GM18505 (cell line): ENCODE results near the gene RPSA.
"Not testable (repeated sequence)": the region's sequence is repeated elsewhere in the genome, so short reads cannot be mapped to it uniquely, and the experiment has no call there.

ENCODE experiments used
- ATAC-seq: cut with Tn5 transposase; IDR thresholded peaks from one replicate; pipeline ENCODE4 v1.9.1; 2021; ENCODE audit not compliant: unreplicated experiment
- POLR2A ChIP-seq: IDR thresholded peaks from 4 replicates; pipeline ENCODE4 v1.6.1; 2011; ENCODE audit warnings: borderline replicate concordance; ENCODE audit not compliant: insufficient read depth, insufficient read length; ENCODE audit errors: extremely low read depth

Gene RPSA

DNA sequence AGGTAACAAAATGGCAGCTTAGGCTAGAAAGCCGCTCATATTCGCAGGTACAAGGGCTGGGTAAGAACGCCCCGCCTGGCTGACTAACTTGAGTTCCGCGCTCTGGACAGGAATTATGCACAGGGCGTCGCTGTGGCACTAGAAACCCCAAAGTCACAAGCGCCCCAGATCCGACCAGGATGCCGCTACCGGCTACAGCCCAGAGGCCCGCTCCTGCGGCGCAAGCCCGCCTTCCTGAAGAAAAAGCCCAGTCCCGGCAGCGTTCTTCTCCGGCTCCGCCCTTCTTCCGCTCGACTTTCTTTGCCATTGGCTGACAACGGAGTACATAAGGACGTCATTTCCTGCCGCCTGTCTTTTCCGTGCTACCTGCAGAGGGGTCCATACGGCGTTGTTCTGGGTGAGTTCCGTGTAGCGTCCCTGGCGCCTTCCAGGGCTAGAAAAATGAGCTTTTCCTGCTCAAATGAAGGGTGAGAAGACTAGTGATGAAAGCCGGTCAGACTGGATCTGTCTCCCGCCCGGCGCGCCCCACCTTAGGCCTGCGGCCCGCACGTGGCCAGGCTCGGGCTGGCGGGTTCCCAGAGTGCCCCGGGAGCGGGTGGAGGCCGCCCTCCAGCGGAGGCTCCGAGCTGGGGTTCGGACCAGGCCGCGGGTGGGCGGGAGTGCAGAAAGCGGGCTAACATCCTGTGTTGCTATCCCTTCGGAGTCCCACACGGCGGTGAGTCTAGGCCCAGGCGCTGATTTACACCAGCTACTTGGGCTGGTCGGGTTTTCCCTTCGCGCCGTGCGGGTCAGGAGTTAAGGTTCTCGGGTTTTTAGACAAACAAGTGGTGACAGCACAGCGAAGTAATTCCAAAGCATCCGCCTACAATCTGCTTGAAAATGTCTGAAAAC is at the start of gene RPSA:
RPSA (plus strand) TSS at position 353 of the 891 bp plus-strand sequence. CDS start 934 bp downstream, outside the sequence.
- peak; percentile 99 for TF ChIP-seq POLR2A
- peak; percentile 92 for ATAC-seq

DNA sequence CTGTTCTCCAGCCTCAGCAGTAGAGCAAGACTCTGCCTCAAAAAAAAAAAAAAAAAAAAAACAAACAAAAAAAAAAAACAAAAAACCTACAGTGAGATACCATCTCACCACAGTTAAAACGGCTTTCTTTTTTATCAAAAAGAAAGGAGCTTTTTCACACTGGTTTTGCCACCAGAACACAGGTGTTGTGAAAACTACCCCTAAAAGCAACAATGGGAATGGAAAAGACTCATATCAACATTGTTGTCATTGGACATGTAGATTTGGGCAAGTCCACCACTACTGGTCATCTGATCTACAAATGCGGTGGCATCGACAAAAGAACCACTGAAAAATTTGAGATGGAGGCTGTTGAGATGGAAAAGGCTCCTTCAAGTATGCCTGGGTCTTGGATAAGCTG is 48.2 kb upstream of the RPSA start:
- no peak for ATAC-seq
- TF ChIP-seq POLR2A: no peak

DNA sequence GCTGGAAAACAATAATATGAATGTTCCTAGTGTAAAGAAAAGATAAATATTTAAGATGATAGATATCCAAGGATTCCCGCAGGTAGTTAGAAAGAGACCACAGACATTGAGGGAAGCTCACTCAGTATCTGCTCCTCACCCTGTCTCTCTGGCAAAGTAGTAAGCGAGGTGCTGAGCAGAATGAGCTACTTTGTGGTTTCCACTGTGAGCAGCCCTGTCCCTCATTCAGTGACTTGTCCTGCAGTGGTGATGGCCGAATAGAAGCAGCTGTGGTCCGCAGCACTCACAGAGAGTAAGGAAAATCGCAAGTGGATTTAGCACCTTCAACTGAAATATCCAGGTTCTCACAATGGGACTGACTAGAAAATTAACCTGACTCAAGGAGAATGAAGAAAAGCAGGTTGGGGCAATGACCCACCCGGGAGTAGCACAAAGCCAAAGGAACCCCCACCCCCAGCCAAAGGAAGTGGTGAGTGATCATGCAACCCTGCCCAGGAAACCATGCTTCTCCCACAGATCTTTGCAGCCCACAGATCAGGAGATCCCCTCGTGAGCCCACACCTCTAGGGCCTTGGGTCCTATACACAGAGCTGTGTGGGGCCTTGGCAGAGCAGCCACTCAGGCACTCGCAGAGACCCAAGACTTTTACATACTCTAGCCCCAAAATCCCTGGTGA is 45.1 kb upstream of the RPSA start:
- no peak for TF ChIP-seq POLR2A
- ATAC-seq: no peak

DNA sequence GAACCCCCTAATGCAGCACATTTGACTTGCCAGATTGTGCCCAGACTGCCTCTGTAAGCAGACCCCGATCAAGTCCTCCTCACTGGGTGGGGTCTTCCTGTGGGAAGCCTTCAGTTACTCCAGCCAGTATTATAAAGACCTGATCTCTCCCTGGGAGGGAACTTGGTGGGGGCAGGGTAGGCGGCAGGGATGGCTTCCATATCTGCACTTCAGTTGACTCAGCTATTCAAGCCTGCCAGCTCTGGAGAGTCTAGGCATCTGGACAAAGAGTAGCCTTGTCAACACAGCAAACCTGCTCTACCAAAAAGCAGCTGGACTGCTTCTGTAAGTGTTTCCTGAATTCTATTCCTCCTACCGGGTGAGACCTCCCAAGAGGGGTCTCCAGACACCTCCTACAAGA is 44.3 kb upstream of the RPSA start:
- ATAC-seq: no peak
- no peak for TF ChIP-seq POLR2A

DNA sequence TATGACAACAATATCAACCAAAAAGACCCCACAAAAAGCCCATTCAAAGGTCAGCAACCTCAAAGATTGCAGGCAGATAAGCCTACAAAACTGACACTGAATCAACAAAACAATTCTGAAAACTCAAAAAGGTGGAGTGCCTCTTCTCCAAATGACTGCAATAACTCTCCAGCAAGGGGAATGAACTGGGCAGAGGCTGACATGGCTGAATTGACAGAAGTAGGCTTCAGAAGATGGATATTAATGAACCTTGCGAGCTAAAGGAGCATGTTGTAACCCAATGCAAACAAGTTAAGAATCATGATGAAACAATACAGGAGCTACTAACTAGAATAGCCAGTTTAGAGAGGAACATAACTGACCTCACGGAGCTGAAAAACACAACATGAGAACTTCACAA is 43.7 kb upstream of the RPSA start:
- TF ChIP-seq POLR2A: no peak
- no peak for ATAC-seq

DNA sequence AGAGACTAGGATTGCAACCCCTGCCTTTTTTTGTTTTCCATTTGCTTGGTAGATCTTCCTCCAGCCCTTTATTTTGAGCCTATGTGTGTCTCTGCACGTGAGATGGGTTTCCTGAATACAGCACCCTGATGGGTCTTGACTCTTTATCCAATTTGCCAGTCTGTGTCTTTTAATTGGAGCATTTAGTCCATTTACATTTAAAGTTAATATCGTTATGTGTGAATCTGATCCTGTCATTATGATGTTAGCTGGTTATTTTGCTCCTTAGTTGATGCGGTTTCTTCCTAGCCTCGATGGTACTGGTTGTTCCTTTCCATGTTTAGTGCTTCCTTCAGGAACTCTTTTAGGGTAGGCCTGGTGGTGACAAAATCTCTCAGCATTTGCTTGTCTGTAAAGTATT is 36.1 kb upstream of the RPSA start:
- not testable (repeated sequence) for ATAC-seq

DNA sequence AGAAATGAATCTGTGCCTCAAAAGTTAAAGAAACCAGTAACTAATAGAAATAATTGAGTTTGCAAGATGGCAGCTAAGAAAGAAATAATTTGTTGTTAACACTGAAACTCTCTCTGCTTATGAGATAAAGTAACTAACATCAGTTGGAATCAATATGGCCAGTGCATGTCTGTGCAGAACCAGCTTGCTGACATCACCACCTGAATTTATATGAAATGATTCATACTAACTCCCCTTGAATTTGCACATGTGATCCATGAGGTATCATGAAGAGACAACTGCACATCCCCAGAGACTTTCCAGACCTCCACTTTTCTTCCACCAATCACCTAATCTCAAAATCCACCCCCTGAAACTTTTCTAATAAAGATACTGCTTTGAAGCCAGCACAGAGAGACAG is 33.7 kb upstream of the RPSA start:
- ATAC-seq: no peak
- no peak for TF ChIP-seq POLR2A

DNA sequence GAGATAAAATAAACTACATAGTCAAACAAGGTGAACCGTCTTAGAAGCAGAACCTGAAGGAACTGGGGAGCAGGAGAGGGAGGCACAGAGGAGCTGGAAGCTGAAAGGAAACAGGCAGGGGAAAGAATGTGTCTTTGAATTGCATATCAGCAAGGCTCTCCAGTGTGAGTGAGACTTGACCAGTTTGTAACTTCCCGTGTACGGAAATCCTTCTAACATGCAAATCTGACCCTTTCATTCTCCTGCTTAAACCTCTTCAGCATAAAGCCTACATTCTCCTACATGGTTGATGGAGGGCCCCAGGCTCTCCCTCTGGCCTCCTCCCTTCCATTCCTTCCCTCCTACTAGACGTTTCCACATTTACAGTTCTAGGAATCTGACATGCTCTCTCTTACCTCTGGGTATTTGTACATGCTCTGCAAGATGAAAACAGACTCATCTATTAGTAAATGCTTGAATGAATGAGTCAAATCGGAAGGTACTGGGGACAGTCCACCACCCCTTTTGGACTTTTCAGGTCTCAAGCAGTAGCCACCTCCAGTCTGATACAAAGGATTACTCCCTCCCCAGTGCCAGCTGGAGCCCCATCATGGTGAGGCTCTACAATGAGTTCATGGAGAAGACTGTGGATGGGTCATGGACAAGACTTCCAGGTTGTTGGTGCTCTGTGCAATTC is 29.4 kb upstream of the RPSA start:
- TF ChIP-seq POLR2A: no peak
- ATAC-seq: no peak

DNA sequence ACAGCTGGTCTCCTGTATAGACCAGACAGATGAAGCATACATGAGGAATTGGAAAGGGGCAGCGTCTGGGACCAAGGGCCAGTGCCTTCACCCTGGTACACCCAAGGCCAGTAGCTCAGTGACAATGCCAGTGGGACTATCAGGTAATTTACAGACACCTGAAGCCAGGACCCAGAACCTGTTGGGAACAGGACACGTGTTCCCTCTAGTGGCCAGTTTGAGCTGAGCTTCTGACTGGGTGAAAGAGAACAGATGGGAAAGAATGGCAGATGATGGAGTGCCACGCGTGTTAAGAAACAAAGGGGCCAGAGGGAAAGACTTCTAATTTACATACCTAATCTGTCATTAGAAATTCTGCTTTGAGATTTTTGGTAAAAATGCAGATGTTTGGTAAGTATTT is 28.4 kb upstream of the RPSA start:
- no peak for TF ChIP-seq POLR2A
- no peak for ATAC-seq

DNA sequence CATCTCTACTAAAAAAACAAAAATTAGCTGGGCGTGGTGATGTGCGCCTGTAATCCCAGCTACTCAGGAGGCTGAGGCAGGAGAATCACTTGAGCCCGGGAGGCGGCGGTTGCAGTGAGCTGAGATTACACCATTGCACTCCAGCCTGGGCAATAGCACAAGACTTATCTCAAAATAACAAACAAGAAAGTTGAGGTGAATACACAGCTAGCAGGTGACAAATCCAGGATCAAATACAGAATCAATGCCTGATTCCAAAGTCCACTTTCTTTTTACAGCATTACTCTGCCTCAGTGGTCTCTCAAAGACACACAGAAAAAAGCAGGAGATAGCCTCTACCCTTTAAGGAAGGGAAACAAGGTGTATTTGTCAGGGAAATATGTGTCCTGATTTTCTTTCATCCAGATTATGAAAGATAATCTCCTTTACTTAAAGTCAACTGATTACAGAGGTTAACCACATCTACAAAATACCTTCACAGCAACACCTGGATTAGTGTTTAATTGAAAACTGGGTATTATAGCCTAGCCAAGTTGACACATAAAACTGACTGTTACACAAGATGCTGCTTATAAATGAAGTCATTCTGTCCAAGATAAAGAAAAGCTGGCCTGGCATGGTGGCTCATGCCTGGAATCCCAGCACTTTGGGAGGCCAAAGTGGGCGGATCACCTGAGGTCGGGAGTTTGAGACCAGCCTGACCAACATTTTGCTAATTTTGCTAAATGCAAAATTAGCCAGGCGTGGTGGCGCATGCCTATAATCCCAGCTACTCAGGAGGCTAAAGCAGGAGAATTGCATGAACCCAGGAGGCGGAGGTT is 27.4 kb upstream of the RPSA start:
- no peak for ATAC-seq
- TF ChIP-seq POLR2A: no peak

DNA sequence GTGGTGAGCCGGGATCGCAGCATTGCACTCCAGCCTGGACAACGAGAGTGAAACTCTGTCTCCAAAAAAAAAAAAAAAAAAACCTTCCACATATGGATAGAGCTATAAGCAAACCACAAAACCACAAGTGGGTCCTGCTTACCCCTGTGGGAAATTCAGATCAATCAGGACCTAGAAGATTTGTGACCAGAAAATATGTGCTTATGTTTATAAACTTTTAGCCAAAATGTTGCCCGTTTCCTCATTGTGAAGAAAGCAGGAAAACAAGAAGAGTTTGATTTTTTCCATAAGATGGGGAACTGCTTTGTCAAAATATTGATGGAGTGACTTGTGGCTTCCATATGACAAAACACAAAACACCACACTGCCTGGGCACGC is 26.8 kb upstream of the RPSA start:
- TF ChIP-seq POLR2A: no peak
- no peak for ATAC-seq

DNA sequence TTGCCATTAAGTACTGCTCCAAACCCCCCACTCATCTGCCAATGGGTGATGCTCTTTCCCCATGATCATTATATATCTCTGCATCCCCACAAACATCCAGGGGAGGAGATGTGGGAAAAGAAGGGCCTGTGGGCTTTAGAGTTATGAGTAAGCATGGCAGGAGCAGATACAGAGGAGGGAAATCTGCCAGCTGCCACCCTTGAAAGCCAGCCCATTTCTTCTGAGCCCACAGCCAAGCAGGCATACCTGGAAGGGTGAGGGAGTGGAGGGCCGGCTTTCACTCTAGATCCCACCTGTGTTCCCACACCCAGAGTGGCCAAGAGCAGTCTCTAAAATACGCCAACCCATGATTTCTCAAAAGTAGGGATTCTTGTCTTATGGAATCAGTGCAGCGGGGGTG is 25.1 kb upstream of the RPSA start:
- ATAC-seq: no peak
- TF ChIP-seq POLR2A: no peak
